Esophagus squamous epithelium (tissue), 4 donors: Measurements from ENCODE around the gene TTYH1.

Source experiments
- POLR2A ChIP-seq, 4 donors: fragments of 450-650 bp; IDR thresholded peaks; one replicate each; pipeline ENCODE4 v1.6.1; 2017; ENCODE audit warnings: antibody characterized with exemption in 4 of 4, mild to moderate bottlenecking in 4 of 4, moderate library complexity in 3 of 4
- TF ChIP-seq, protein P1 (sequence below), 6 experiments: fragments of 450-650 bp in 4 of 6; fragments of 200-600 bp in 2 of 6; sonication (generic) in 2 of 6; IDR thresholded peaks; one replicate each; pipeline ENCODE4 v1.5.1; 2016 to 2019; ENCODE audit warnings: antibody characterized with exemption in 6 of 6, mild to moderate bottlenecking in 4 of 6, moderate library complexity in 4 of 6

DNA sequence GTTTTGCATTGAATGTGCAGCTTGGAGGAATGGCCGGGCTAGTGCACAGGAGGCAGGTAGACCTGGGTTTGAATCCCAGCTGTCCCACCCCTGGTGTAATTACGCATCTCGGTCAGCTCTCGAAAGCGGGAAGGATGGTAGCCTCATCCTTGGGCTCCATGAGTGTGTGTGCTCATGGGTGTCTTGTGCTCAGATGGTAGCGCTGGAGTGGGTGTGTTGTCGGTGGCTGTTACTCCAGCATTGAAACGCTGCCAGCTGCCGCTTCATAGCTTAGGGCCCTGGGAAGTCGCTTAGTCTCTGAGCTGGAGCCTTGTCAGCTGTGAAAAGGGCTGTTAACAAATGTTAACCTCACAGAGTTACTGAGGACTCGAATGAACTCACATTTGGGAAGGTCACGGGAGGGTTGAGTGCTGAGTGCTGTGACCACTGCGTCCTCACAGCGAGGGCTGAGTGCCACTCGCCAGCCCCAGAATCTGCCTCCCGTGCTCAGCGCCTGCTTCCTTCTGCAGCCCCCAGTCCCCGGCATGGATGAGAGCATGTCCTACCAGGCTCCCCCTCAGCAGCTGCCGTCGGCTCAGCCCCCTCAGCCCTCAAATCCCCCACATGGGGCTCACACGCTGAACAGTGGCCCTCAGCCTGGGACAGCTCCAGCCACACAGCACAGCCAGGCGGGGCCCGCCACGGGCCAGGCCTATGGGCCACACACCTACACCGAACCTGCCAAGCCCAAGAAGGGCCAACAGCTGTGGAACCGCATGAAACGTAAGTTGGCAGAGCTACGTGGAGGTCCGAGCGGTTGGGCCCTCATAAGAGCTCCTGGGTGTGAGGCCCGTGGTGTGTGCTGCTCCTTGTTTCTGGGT is 38.9 kb downstream of the TTYH1 start:
- TF ChIP-seq, protein P1, sequence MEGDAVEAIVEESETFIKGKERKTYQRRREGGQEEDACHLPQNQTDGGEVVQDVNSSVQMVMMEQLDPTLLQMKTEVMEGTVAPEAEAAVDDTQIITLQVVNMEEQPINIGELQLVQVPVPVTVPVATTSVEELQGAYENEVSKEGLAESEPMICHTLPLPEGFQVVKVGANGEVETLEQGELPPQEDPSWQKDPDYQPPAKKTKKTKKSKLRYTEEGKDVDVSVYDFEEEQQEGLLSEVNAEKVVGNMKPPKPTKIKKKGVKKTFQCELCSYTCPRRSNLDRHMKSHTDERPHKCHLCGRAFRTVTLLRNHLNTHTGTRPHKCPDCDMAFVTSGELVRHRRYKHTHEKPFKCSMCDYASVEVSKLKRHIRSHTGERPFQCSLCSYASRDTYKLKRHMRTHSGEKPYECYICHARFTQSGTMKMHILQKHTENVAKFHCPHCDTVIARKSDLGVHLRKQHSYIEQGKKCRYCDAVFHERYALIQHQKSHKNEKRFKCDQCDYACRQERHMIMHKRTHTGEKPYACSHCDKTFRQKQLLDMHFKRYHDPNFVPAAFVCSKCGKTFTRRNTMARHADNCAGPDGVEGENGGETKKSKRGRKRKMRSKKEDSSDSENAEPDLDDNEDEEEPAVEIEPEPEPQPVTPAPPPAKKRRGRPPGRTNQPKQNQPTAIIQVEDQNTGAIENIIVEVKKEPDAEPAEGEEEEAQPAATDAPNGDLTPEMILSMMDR (IDR thresholded peaks at IDR 0.05) = no peak
- no peak for TF ChIP-seq POLR2A (IDR thresholded peaks at IDR 0.05)
